ENCODE results near the gene CYP21A2. TPM values are rescaled to one million over a fixed set of nuclear protein-coding genes. Genes with fewer than 3 reads are reported as not detected.

Gene CYP21A2
- total and polyA plus RNA-seq, 2 of the 8 experiments (the other 6 are each of a cell fraction or from before 2014, with no cell fraction given): 0.22 to 0.23 TPM

DNA sequence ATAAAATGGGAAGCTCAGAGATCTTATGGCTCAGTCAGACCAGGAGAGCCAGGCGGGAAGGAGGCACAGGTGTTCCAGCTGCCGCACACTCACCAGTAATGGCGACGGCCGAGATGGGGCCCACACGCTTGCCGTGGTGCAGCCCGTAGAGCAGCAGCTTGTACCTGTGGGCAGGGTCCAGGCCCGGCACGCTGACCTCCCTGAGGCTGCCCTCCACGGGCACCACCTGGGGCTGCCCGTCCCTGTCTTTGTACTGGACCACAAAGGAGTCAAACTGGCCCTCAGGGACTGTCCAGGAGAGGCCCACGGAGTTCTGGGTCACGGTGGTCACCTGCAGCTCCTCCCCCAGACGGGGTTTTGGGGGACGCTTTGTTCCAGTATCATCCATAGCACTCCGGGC is 31.2 kb downstream of the CYP21A2 start:
- H3K4me1 ChIP-seq (replicated peaks in 1 of 4; ENCODE audit: control insufficient read depth in 3 of 4, insufficient read depth in 4 of 4, low read length in 3 of 4): peaks cover 0 to 8% (median 5%) of the 10 kb centered on the region in 4 experiments; a peak in 6 of 7 replicates
- no peaks in the 10 kb centered on the region; a peak in 1 of 7 replicates for H3K27me3 ChIP-seq (replicated peaks in 1 of 4; ENCODE audit: control insufficient read depth in 3 of 4, extremely low read depth in 1 of 4, insufficient read depth in 3 of 4, low read length in 3 of 4)
- H3K27ac ChIP-seq (ENCODE audit: low read depth, low read length): no peak overlapping the region
- H3K23me2 ChIP-seq (ENCODE audit: low read depth, low read length): no peaks in the 10 kb centered on the region
- CTCF ChIA-PET (ENCODE audit: partially characterized antibody): interaction anchor here (1.0 to 2.6 kb wide), 4 partner anchors 13 to 98 kb away, joined by 3 to 13 read pairs (median 3); no protein-coding TSS in a partner anchor
- H2BK120ac ChIP-seq (replicated peaks; ENCODE audit: low read depth, low read length): no peak overlapping the region
- no peaks in the 10 kb centered on the region for H3K9me3 ChIP-seq (ENCODE audit: insufficient read depth in 2 of 2, low read depth in 1 of 2, low read length in 1 of 2)
- H3K23ac ChIP-seq (ENCODE audit: insufficient read length): no peak overlapping the region
- POLR2A ChIA-PET (ENCODE audit: partially characterized antibody): no interaction called here
- H3K79me1 ChIP-seq (ENCODE audit: low read depth, low read length): no peaks in the 10 kb centered on the region
- 89% methylated on average over 17 of the region's 17 CpGs; no CpG with 5 or more reads in 1 of the 2 experiments for WGBS, 2 experiments (ENCODE audit: extremely low coverage in 1 of 2, insufficient coverage in 1 of 2, insufficient read length in 1 of 2, insufficient replicate concordance in 2 of 2, low coverage in 1 of 2, low lambda C conversion rate in 2 of 2, missing lambda C conversion rate in 1 of 2)
- no peak overlapping the region for H2AFZ ChIP-seq (ENCODE audit: low read length)
- no peak overlapping the region for H4K91ac ChIP-seq (replicated peaks; ENCODE audit: insufficient read length, low read length)
- no peak overlapping the region for H4K8ac ChIP-seq (ENCODE audit: extremely low read depth, insufficient read depth, low read length)
- no peak overlapping the region for H2BK5ac ChIP-seq (ENCODE audit: low read depth, low read length)
- H2BK20ac ChIP-seq (ENCODE audit: low read length): no peak overlapping the region
- H3K4me3 ChIP-seq (ENCODE audit: extremely low read depth in 1 of 4, insufficient read depth in 2 of 4, low read depth in 3 of 4, low read length in 4 of 4): no peak overlapping the region
- H3K4ac ChIP-seq (replicated peaks; ENCODE audit: insufficient read length, low read depth, low read length): no peak overlapping the region
- no peak overlapping the region for H3K56ac ChIP-seq (replicated peaks; ENCODE audit: insufficient read length, low read depth, low read length)
- H2BK12ac ChIP-seq (ENCODE audit: low read depth, low read length): no peak overlapping the region
- no peak overlapping the region for H3K18ac ChIP-seq (ENCODE audit: extremely low read depth, low read length)
- no peak overlapping the region for H3K14ac ChIP-seq (ENCODE audit: insufficient read length)
- H4K20me1 ChIP-seq (replicated peaks in 1 of 2; ENCODE audit: control insufficient read depth in 1 of 2, insufficient read depth in 2 of 2, low read length in 2 of 2): no peaks in the 10 kb centered on the region
- H2AK5ac ChIP-seq (ENCODE audit: low read depth, low read length): no peak overlapping the region
- no peak overlapping the region for H4K5ac ChIP-seq (ENCODE audit: insufficient read length, low read depth, low read length)
- no peak overlapping the region for H2BK15ac ChIP-seq (ENCODE audit: low read length)
- no peaks in the 10 kb centered on the region for H3K79me2 ChIP-seq (ENCODE audit: control insufficient read depth in 1 of 2, insufficient read depth in 2 of 2, low read length in 2 of 2)
- DNase-seq (ENCODE audit: low read depth in 1 of 2, low spot score in 2 of 2) (no peak), FAIRE-seq (no peak)
- no peaks in the 10 kb centered on the region for H3K36me3 ChIP-seq (ENCODE audit: control insufficient read depth in 2 of 4, insufficient read depth in 4 of 4, low read length in 3 of 4)
- H3K9ac ChIP-seq (replicated peaks in 1 of 4; ENCODE audit: extremely low read depth in 1 of 4, low read depth in 3 of 4, low read length in 3 of 4): no peak overlapping the region
- H3K4me2 ChIP-seq (ENCODE audit: insufficient read depth in 1 of 2, low read depth in 2 of 2, low read length in 2 of 2): no peak overlapping the region
- TF ChIP-seq HDAC6 (IDR thresholded peaks at IDR 0.05; ENCODE audit: low read depth, low read length) (no peak), CTBP2 (IDR thresholded peaks at IDR 0.05; ENCODE audit: borderline replicate concordance, insufficient read depth, insufficient read length, low read length) (no peak), CBX8 (IDR thresholded peaks at IDR 0.05; ENCODE audit: borderline replicate concordance, low read depth, low read length) (no peak), RBBP5 (IDR thresholded peaks at IDR 0.05; ENCODE audit: borderline replicate concordance, low read depth, low read length) (no peak), EZH2 (IDR thresholded peaks at IDR 0.05; ENCODE audit: low read depth, low read length, severe bottlenecking) (no peak), NANOG (IDR thresholded peaks at IDR 0.05; ENCODE audit: insufficient read depth, low read depth, low read length, poor library complexity, severe bottlenecking) (no peak), JUND (IDR thresholded peaks at IDR 0.05; ENCODE audit: low read length) (no peak), ASH2L (IDR thresholded peaks at IDR 0.05; ENCODE audit: low read length) (no peak), GABPA (IDR thresholded peaks at IDR 0.05; ENCODE audit: borderline replicate concordance, insufficient read depth, low read length) (no peak)
- TF ChIP-seq, protein P1, sequence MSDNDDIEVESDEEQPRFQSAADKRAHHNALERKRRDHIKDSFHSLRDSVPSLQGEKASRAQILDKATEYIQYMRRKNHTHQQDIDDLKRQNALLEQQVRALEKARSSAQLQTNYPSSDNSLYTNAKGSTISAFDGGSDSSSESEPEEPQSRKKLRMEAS (IDR thresholded peaks at IDR 0.05): no peak
- TF ChIP-seq, protein P2, sequence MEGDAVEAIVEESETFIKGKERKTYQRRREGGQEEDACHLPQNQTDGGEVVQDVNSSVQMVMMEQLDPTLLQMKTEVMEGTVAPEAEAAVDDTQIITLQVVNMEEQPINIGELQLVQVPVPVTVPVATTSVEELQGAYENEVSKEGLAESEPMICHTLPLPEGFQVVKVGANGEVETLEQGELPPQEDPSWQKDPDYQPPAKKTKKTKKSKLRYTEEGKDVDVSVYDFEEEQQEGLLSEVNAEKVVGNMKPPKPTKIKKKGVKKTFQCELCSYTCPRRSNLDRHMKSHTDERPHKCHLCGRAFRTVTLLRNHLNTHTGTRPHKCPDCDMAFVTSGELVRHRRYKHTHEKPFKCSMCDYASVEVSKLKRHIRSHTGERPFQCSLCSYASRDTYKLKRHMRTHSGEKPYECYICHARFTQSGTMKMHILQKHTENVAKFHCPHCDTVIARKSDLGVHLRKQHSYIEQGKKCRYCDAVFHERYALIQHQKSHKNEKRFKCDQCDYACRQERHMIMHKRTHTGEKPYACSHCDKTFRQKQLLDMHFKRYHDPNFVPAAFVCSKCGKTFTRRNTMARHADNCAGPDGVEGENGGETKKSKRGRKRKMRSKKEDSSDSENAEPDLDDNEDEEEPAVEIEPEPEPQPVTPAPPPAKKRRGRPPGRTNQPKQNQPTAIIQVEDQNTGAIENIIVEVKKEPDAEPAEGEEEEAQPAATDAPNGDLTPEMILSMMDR (IDR thresholded peaks at IDR 0.05; ENCODE audit: control extremely low read depth in 1 of 3, insufficient read depth in 1 of 3, low read depth in 1 of 3, low read length in 3 of 3): no peak
